Stimulated activated CD4-positive, alpha-beta T cell treated with anti-CD3 and anti-CD28 coated beads, Interleukin-1b, Interleukin-23, amount 100 ng/mL, for 24 hours (primary cell): ENCODE data around the gene MRPL32.
"Not testable (repeated sequence)": the region's sequence is repeated elsewhere in the genome, so short reads cannot be mapped to it uniquely, and the experiment has no call there.

ENCODE experiments used
- DNase-seq, 4 experiments: peaks; one replicate each; pipeline ENCODE4 v3.0.0-alpha.2; 2020; ENCODE audit warnings: low read depth in 4 of 4, low spot score in 1 of 4

The MRPL32 gene

GRCh38 chr7:42931834-42932651 is at the start of gene MRPL32, which contains the start of gene PSMA2:
TSS of gene MRPL32 (plus strand) at chr7:42932376. CDS start at chr7:42932387, 11 bp downstream.
TSS of gene PSMA2 (minus strand) at chr7:42932174. CDS start at chr7:42932158, 16 bp downstream.
- DNase-seq, result peak; percentile 80 to 89 (median 88)

GRCh38 chr7:42883950-42884349 is 48.2 kb upstream of the MRPL32 start:
- DNase-seq, result no peak

- not testable (repeated sequence) for DNase-seq
Measured at GRCh38 chr7:42885183-42885582, 47.0 kb upstream of the MRPL32 start.

GRCh38 chr7:42886129-42886528 is 46.0 kb upstream of the MRPL32 start:
- DNase-seq, result no peak

- DNase-seq, result no peak
Measured at GRCh38 chr7:42886893-42887505, 45.2 kb upstream of the MRPL32 start.

GRCh38 chr7:42893346-42894240 is 38.6 kb upstream of the MRPL32 start:
- DNase-seq, result no peak

GRCh38 chr7:42900842-42901241 is 31.3 kb upstream of the MRPL32 start:
- DNase-seq, result no peak

GRCh38 chr7:42902331-42902730 is 29.8 kb upstream of the MRPL32 start:
- no peak for DNase-seq

- DNase-seq, result no peak
Measured at GRCh38 chr7:42906181-42906580, 26.0 kb upstream of the MRPL32 start.

GRCh38 chr7:42907316-42907715 is 24.9 kb upstream of the MRPL32 start:
- no peak for DNase-seq

GRCh38 chr7:42910306-42910705 is 21.9 kb upstream of the MRPL32 start:
- no peak for DNase-seq

- peak; percentile 85 to 98 (median 94) for DNase-seq
Measured at GRCh38 chr7:42911454-42912447, 20.4 kb upstream of the MRPL32 start, which contains the start of gene C7orf25. TSS of gene C7orf25 (minus strand) at chr7:42912070. CDS start at chr7:42910900, 1,170 bp downstream.

GRCh38 chr7:42913591-42913990 is 18.6 kb upstream of the MRPL32 start:
- DNase-seq, result no peak

GRCh38 chr7:42914009-42914408 is 18.2 kb upstream of the MRPL32 start:
- no peak for DNase-seq

GRCh38 chr7:42914421-42915045 is 17.6 kb upstream of the MRPL32 start:
- DNase-seq, result no peak

GRCh38 chr7:42915356-42915755 is 16.8 kb upstream of the MRPL32 start:
- no peak for DNase-seq

GRCh38 chr7:42922017-42922753 is 10.0 kb upstream of the MRPL32 start:
- no peak for DNase-seq

- no peak for DNase-seq
Measured at GRCh38 chr7:42924223-42924838, 7.8 kb upstream of the MRPL32 start.
